HepG2 (cell line): ENCODE results near the gene SLC43A3. TPM values are rescaled to one million over a fixed set of nuclear protein-coding genes. Genes with fewer than 3 reads are reported as not detected.

Experiments used
- ESRRA ChIP-seq: sonication (generic); formaldehyde crosslinking; IDR thresholded peaks from 2 replicates; pipeline ENCODE4 v1.5.1; 2020; ENCODE audit warnings: mild to moderate bottlenecking, low read depth, missing genetic modification reagents
- GZF1 ChIP-seq: sonication (generic); formaldehyde crosslinking; IDR thresholded peaks from 2 replicates; pipeline ENCODE4 v1.5.1; 2020; ENCODE audit warnings: mild to moderate bottlenecking, missing genetic modification reagents
- HNRNPUL1 ChIP-seq: fragments of 200-400 bp; formaldehyde crosslinking; IDR thresholded peaks from 2 replicates; pipeline ENCODE4 v1.6.1; 2017; ENCODE audit warnings: low read depth, mild to moderate bottlenecking, low read length, moderate library complexity
- KMT2B ChIP-seq: IDR thresholded peaks from 2 replicates; pipeline ENCODE4 v1.6.1; 2016; ENCODE audit warnings: missing genetic modification reagents, missing compliant biosample characterization
- MATR3 ChIP-seq: sonication (generic); formaldehyde crosslinking; IDR thresholded peaks from 2 replicates; pipeline ENCODE4 v1.4.0; 2020; ENCODE audit warnings: missing genetic modification reagents
- NR2F6 ChIP-seq, 2 experiments: IDR thresholded peaks; 2 replicates each; pipeline ENCODE4 v1.6.1; 2016; ENCODE audit warnings: antibody characterized with exemption in 1 of 2, mild to moderate bottlenecking in 1 of 2
- RNF2 ChIP-seq: fragments of 450-650 bp; conservative IDR thresholded peaks from 2 replicates; pipeline ENCODE4 v1.6.1; 2016; ENCODE audit warnings: low read depth
- SATB2 ChIP-seq: sonication (generic); formaldehyde crosslinking; IDR thresholded peaks from 2 replicates; pipeline ENCODE4 v1.5.0; 2020; ENCODE audit warnings: missing genetic modification reagents
- THAP11 ChIP-seq: IDR thresholded peaks from 2 replicates; pipeline ENCODE4 v1.6.1; 2016; ENCODE audit warnings: missing biosample characterization, missing genetic modification reagents
- ZNF232 ChIP-seq: sonication (generic); formaldehyde crosslinking; IDR thresholded peaks from 2 replicates; pipeline ENCODE4 v1.4.0; 2020; ENCODE audit warnings: missing genetic modification reagents, borderline replicate concordance
- ZNF34 ChIP-seq: sonication (generic); formaldehyde crosslinking; IDR thresholded peaks from 2 replicates; pipeline ENCODE4 v1.4.0; 2020; ENCODE audit warnings: mild to moderate bottlenecking, missing genetic modification reagents, borderline replicate concordance
- polyA plus RNA-seq, 8 experiments: library from polyadenylated mRNA; depleted of rRNA in 3 of 8; stranded (reverse) in 7 of 8; unstranded in 1 of 8; fragments of >200 nt; fragmentation: Illumina TruSeq in 4 of 8; extraction: Trizol in 4 of 8; gene quantifications; 2 replicates each; pipeline versions ENCODE4 v1.2.1 to v1.2.3, GENCODE V29; 2011 to 2016; ENCODE audit warnings: low read depth in 4 of 8, missing spikeins in 1 of 8, mixed read lengths in 1 of 8; ENCODE audit not compliant: insufficient read depth in 1 of 8
- total RNA-seq, 5 experiments: library from RNA; depleted of rRNA; stranded (reverse); fragments of >200 nt; fragmentation: Illumina TruSeq; extraction: Trizol; gene quantifications; 2 replicates each; pipeline ENCODE4 v1.2.3, GENCODE V29; 2016; ENCODE audit warnings: low read depth in 1 of 5
- TF ChIP-seq, protein P1 (sequence below): sonication (generic); formaldehyde crosslinking; IDR thresholded peaks from 2 replicates; pipeline ENCODE4 v1.9.0; 2022; ENCODE audit warnings: missing genetic modification reagents, mild to moderate bottlenecking, borderline replicate concordance
- TF ChIP-seq, protein P2 (sequence below): fragments of 450-650 bp; IDR thresholded peaks from 2 replicates; pipeline ENCODE4 v1.6.1; 2016
- TF ChIP-seq, protein P3 (sequence below): sonication (generic); formaldehyde crosslinking; conservative IDR thresholded peaks from 2 replicates; pipeline ENCODE4 v1.4.0; 2020; ENCODE audit warnings: missing genetic modification reagents
- TF ChIP-seq, protein P4 (sequence below): sonication (generic); formaldehyde crosslinking; IDR thresholded peaks from 2 replicates; pipeline ENCODE4 v1.4.0; 2020; ENCODE audit warnings: missing genetic modification reagents, mild to moderate bottlenecking, borderline replicate concordance
- TF ChIP-seq, protein P5 (sequence below): IDR thresholded peaks from 2 replicates; pipeline ENCODE4 v1.6.1; 2012; ENCODE audit warnings: inconsistent platforms
- TF ChIP-seq, protein P6 (sequence below): sonication (generic); formaldehyde crosslinking; IDR thresholded peaks from 2 replicates; pipeline ENCODE4 v1.9.0; 2021; ENCODE audit warnings: mild to moderate bottlenecking, missing genetic modification reagents

SLC43A3 gene
- total and polyA plus RNA-seq, 2 of the 13 experiments (the other 11 are each of a cell fraction or from before 2014, with no cell fraction given): 2.6 TPM; not detected in 1

DNA sequence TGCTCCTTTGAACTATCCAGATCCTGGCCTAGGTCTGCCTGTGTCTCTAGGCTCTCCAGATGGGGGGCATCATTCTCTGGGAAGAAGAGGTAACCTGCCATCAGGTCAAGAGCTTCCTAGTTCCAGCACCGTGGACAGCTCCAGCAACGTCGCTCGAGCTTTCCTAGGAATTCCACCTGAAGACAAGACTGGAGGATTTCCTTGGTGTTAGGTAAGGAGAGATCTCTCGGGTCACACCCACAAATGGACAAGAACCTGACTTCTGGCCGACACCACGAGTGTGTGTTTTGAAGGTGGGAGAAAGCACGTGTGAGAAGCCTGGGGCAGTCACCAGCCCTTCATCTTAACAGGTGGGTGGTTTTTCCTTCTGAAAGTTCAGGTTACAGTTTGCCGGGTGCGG is 47.2 kb downstream of the SLC43A3 start (continued):
- TF ChIP-seq, protein P1, sequence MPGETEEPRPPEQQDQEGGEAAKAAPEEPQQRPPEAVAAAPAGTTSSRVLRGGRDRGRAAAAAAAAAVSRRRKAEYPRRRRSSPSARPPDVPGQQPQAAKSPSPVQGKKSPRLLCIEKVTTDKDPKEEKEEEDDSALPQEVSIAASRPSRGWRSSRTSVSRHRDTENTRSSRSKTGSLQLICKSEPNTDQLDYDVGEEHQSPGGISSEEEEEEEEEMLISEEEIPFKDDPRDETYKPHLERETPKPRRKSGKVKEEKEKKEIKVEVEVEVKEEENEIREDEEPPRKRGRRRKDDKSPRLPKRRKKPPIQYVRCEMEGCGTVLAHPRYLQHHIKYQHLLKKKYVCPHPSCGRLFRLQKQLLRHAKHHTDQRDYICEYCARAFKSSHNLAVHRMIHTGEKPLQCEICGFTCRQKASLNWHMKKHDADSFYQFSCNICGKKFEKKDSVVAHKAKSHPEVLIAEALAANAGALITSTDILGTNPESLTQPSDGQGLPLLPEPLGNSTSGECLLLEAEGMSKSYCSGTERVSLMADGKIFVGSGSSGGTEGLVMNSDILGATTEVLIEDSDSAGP (CRISPR knock-in tag): no peak
- TF ChIP-seq RNF2 (no peak), GZF1 (CRISPR knock-in tag) (no peak), ZNF232 (CRISPR knock-in tag) (0 out of 2 replicates have a peak, but pooled peaks have one; percentile 40), HNRNPUL1 (no peak), KMT2B (CRISPR knock-in tag) (no peak), NR2F6 (IDR thresholded peaks at IDR 0.05) (no peak), NR2F6 (CRISPR knock-in tag; IDR thresholded peaks at IDR 0.05) (no peak), ESRRA (CRISPR knock-in tag) (no peak), SATB2 (no peak), MATR3 (CRISPR knock-in tag) (no peak), ZNF34 (CRISPR knock-in tag) (no peak), THAP11 (no peak)
- TF ChIP-seq, protein P2, sequence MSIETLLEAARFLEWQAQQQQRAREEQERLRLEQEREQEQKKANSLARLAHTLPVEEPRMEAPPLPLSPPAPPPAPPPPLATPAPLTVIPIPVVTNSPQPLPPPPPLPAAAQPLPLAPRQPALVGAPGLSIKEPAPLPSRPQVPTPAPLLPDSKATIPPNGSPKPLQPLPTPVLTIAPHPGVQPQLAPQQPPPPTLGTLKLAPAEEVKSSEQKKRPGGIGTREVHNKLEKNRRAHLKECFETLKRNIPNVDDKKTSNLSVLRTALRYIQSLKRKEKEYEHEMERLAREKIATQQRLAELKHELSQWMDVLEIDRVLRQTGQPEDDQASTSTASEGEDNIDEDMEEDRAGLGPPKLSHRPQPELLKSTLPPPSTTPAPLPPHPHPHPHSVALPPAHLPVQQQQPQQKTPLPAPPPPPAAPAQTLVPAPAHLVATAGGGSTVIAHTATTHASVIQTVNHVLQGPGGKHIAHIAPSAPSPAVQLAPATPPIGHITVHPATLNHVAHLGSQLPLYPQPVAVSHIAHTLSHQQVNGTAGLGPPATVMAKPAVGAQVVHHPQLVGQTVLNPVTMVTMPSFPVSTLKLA: peak; percentile 95
- TF ChIP-seq, protein P3, sequence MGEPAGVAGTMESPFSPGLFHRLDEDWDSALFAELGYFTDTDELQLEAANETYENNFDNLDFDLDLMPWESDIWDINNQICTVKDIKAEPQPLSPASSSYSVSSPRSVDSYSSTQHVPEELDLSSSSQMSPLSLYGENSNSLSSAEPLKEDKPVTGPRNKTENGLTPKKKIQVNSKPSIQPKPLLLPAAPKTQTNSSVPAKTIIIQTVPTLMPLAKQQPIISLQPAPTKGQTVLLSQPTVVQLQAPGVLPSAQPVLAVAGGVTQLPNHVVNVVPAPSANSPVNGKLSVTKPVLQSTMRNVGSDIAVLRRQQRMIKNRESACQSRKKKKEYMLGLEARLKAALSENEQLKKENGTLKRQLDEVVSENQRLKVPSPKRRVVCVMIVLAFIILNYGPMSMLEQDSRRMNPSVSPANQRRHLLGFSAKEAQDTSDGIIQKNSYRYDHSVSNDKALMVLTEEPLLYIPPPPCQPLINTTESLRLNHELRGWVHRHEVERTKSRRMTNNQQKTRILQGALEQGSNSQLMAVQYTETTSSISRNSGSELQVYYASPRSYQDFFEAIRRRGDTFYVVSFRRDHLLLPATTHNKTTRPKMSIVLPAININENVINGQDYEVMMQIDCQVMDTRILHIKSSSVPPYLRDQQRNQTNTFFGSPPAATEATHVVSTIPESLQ (CRISPR knock-in tag): no peak
- TF ChIP-seq, protein P4, sequence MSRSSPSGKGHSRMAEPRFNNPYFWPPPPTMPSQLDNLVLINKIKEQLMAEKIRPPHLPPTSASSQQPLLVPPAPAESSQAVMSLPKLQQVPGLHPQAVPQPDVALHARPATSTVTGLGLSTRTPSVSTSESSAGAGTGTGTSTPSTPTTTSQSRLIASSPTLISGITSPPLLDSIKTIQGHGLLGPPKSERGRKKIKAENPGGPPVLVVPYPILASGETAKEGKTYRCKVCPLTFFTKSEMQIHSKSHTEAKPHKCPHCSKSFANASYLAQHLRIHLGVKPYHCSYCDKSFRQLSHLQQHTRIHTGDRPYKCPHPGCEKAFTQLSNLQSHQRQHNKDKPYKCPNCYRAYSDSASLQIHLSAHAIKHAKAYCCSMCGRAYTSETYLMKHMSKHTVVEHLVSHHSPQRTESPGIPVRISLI (CRISPR knock-in tag): no peak
- TF ChIP-seq, protein P5, sequence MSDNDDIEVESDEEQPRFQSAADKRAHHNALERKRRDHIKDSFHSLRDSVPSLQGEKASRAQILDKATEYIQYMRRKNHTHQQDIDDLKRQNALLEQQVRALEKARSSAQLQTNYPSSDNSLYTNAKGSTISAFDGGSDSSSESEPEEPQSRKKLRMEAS: no peak
- TF ChIP-seq, protein P6, sequence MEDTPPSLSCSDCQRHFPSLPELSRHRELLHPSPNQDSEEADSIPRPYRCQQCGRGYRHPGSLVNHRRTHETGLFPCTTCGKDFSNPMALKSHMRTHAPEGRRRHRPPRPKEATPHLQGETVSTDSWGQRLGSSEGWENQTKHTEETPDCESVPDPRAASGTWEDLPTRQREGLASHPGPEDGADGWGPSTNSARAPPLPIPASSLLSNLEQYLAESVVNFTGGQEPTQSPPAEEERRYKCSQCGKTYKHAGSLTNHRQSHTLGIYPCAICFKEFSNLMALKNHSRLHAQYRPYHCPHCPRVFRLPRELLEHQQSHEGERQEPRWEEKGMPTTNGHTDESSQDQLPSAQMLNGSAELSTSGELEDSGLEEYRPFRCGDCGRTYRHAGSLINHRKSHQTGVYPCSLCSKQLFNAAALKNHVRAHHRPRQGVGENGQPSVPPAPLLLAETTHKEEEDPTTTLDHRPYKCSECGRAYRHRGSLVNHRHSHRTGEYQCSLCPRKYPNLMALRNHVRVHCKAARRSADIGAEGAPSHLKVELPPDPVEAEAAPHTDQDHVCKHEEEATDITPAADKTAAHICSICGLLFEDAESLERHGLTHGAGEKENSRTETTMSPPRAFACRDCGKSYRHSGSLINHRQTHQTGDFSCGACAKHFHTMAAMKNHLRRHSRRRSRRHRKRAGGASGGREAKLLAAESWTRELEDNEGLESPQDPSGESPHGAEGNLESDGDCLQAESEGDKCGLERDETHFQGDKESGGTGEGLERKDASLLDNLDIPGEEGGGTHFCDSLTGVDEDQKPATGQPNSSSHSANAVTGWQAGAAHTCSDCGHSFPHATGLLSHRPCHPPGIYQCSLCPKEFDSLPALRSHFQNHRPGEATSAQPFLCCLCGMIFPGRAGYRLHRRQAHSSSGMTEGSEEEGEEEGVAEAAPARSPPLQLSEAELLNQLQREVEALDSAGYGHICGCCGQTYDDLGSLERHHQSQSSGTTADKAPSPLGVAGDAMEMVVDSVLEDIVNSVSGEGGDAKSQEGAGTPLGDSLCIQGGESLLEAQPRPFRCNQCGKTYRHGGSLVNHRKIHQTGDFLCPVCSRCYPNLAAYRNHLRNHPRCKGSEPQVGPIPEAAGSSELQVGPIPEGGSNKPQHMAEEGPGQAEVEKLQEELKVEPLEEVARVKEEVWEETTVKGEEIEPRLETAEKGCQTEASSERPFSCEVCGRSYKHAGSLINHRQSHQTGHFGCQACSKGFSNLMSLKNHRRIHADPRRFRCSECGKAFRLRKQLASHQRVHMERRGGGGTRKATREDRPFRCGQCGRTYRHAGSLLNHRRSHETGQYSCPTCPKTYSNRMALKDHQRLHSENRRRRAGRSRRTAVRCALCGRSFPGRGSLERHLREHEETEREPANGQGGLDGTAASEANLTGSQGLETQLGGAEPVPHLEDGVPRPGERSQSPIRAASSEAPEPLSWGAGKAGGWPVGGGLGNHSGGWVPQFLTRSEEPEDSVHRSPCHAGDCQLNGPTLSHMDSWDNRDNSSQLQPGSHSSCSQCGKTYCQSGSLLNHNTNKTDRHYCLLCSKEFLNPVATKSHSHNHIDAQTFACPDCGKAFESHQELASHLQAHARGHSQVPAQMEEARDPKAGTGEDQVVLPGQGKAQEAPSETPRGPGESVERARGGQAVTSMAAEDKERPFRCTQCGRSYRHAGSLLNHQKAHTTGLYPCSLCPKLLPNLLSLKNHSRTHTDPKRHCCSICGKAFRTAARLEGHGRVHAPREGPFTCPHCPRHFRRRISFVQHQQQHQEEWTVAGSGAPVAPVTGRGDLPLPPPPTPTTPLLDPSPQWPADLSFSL: no peak
